NCI-H1092 treated with DMSO at 0.1 percent for 48 hours (cell line): ENCODE data around the gene TPRG1.
A peak's percentile ranks its signal among the peaks of the same experiment; 100 is the strongest.

Experiments
- DNase-seq: peaks from one replicate; lab custom pipeline; 2025; lab: John Stamatoyannopoulos, UW

Gene TPRG1

DNA sequence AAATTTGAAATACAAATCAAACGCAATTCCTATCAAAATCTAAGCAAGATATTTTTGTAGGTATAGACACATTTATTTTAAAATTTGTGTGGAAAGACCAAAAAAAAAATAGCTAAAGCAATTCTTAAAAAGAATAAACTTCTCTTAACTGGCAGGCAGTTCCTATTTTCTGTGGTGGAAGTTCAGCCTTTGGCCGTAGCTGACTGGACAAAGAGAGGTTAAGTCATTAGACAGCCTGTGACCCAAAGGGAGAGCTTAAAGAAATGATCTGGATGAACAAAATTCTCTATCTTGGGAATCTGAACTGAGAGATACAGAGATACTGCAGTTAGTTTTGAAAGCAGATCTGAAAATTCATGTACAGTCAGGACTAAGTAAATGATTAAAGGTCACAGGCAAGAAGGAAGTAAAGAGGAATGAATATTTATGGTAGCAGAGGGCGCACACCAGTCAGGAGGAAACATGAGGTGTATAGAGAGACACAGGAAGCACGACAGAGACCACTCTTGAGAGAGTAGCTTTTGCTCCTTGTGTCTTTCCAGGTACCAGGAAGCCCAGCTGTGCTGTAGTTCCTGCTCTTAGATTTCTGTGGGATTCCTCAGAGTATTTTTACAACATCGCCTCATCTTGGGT is 57.5 kb downstream of the TPRG1 start:
- DNase-seq: no peak

DNA sequence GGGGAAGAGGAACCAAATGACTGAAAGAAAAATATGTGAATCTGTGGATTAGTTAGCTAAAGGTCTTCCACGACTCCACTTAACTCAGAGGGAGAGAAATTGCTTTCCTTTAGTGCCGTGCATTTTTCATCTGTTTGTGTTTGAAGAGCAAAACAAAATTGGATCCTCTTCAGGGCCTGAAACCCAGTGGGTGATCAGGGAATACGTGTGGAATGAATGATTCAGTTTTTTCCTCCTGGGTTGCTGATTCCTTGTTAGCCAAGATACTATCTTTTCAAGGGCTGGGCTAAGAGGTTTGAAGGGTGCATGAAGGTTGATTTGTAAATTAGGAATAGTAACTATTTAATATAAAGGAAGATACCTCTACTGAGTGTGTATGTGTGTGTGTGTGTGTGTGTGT is 61.0 kb downstream of the TPRG1 start:
- no peak for DNase-seq

DNA sequence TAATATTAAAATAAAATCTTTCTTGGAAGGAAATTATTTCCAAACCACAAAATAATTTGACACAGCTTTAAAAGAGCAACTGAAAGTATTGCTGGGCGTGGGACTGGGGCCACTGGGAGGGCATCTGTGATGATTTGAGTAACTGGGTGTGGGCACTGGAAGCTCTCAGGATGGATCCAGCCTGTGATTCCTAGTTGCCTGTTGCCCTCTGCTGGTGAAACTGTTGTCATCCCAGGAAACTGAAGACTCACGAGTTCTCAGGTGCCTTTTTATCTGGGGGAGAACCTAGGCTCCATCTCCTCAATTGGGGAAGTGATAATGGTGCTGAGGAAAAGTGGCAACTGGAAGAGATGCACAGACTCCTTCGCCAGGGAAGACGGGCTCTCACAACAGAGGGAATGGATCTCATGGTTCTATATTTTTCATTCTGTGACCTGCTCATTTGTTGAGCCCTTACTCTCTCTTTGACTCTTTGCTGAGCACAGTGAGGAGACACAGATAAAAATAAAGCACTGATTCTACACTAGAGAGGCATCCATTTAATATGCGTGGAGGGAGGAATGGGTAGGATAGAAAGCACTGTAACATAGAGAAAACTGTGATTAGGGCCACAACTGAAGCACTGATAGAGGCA is 61.6 kb downstream of the TPRG1 start:
- DNase-seq: peak; percentile 49

DNA sequence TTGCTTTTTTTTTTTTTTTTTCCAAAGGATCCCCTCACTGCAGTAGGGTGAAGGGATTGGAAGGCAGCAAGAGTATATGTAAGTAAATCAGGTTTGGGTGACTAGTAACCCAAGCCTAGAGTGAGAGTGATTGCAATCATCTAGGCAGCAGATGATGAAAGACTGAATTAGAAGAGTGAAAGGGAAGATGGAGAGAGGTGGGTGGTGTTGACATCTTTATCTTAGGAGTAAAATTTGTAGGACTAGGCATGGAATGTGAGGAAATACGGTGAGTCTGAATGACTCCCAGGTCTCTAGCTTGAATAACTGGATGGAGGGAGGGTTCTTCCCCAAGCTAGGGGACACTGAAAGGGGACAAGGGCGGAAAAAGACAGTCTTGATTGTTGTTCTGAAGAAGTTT is 63.4 kb downstream of the TPRG1 start:
- DNase-seq: no peak

DNA sequence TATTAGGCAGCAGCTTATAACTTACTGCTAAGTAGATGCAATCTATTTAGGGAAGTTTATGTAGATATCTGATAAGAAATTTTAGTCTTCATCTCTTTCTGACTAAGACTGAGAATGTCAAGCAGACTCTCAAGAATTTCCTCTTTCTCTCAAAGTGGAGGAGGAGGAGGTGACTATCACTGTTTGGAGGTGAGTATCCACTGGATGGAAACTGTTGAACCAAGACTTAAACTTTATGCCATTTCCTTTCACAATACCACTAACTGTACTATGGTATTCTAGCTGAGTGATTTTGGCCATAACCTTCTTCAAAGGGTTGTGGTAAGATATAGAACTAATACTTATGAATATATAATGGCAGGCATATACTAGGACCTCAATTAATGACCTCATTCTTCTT is 64.6 kb downstream of the TPRG1 start:
- DNase-seq: no peak

DNA sequence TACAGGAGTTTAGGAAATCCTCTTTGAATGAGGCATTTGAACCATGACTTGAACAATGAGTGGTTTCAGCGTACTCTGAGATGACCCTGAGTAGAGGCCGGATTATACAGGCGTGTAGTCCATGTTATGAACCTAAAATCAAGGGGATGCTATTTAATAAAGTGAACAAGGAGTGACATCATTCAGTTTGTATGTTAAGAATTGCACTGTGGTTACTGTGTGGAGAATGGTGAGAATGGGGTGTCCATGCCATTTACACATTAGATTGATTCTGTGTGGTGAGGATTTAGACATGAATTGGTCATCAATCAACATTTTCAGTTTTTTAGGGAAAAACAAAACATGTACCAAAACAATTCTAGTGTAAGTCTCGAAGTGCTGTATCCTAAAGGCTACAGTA is 65.8 kb downstream of the TPRG1 start:
- DNase-seq: no peak

DNA sequence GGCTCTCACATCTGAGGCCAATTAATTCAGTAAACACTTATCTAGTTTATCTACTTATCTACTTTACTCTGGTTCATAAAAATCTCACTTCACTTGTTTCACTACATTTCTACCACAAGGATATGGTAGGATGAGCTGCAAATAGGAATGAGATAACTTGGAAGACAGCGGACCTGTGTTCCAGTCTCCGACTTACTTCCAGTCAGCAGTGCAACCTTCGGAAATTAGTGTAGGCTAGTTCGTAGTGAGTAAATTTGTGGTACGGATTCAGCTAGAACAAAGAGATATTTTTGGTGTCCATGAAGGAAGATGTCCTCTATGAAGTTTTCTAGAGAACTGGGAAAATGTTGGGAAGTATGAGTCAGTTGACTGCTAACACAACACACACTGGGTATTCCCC is 66.3 kb downstream of the TPRG1 start:
- no peak for DNase-seq

DNA sequence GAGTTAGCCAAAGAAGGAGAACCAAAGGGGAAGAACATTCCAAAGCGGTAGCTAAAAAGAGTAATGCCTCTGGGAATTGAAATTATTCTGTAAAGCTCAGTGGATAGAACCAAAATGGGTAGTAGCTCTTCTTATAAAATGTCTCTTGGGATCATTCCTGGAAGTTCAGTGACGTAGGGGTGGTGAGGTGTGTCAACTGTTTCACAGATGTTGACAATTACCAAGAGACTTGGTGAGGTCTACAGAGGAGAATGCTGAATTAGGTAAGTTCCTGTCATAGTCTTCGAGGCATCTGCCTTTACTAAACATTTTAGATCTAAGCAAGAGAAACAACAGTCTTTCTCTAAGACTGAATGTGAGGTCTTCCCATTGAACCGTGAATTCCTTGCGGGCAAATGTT is 67.8 kb downstream of the TPRG1 start:
- no peak for DNase-seq

DNA sequence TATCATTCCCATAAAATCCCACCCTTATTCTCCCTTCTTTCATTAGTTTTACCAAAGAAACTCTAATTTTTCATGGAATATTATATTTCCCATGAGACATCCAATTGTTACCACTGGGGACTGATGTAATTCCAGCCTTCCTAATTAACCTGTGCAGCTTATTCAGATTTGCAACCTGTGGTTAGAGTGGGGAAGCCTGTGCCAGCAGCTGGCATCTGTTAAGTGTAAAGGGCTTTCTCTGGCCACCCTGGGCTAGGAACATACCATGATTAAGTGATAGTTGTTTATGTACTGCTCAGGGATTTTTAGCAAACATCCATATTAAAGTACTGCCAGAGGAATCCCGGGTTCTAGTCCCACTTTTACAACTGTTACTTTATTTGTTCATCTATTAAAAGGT is 78.2 kb downstream of the TPRG1 start:
- DNase-seq: no peak

DNA sequence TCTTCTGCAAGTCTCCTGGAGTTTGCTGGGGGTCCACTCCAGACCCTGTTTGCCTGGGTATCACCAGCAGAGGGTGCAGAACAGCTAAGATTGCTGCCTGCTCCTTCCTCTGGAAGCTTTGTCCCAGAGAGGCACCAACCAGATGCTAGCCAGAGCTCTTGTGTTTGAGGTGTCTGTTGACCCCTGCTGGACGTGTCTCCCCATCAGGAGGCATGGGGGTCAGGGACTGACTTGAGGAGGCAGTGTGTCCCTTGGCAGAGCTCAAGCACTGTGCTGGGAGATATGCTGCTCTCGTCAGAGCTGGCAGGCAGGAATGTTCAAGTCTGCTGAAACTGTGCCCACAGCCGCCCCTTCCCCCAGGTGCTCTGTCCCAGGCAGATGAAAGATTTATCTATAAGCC is 86.5 kb downstream of the TPRG1 start:
- no peak for DNase-seq

DNA sequence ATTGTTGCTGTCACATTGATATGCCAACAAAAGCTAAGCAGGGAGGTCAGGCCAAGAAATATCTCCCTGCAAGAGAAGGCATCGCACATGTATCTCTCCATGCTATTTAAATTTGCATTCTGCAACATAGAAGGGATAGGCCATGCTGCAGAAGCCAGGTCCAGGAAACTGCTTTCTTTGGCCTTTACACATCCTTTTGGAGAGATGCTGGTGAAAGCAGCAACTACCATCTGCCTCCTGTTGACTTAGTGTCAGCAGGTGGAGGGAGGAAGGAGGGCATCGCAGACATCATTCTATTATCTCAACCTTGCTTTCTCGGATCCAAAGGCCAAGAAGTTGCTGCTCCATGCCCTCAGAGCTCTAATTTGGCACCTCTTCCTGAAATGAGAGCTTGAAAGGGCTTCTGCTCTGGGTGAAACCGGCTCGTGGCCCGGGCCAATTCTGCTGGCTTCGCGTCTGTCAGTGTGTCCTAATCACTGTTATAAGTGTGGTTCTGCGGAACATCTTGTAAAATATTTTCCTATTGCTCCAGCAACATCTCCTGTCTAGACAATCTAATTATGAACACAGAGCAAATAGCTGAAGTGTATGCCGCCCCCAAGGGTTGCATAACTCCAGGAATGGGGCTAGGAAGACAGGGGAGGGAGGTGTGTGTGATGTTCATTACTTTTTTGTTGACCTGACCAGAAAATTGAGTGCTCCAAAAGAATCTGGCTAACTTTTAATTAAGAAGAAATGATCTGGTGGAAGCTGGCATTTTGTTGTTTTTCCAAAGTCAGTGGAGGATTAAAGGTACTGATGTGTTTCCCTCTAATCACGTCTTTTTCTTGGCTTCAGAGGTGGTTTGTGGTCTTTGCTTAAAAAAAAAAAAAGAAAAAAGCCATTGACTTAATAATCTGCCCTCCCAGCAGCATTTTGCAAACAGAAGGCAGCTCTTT is 89.1 kb downstream of the TPRG1 start:
- no peak for DNase-seq

DNA sequence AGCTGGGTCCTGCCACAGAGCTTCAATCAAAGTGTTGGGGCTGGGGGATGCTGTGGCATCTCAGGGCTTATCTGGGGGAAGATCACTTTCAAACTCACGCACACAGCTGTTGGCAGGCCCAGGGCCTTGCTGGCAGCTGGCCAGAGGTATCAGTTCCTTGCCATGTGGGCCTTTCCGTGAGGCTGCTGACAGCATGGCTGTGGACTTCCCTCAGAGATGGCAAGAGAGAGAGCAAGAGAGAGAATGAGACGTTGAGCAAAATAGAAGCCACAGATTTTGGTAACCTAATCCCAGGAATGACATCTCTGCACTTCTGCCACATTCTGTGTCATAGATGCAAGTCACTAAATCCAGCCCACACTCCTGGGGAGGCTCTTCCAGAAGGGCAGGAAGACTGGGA is 91.0 kb downstream of the TPRG1 start:
- DNase-seq: no peak

DNA sequence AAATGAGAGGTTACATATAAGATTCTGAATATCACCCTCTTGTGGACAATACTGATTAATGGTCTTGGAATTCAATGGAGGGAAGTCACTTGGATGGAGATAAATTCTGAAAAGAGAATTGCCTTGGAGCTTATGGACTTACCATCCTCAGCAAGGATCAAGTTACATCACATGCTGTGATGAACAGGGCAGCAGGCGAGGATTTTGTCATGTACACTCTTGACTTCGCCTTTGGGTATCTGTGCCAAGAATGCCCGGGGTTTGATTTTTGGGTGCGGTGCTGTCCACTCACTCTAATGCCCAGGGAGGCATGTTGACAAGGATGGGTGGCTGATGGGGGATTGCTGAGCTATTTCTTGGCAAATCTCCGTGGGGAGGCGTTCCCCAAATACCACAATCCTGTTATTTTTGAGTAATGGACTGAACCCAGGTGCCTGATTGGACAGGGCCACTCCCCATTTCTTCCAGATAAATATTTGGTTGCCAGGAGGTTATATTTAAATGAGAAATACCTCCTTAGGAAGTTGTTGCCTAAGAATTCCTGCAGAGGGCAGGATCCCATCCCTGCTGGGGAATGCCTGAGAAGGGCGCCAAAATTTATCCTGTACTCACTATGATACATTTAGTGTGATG is 96.3 kb downstream of the TPRG1 start:
- no peak for DNase-seq

DNA sequence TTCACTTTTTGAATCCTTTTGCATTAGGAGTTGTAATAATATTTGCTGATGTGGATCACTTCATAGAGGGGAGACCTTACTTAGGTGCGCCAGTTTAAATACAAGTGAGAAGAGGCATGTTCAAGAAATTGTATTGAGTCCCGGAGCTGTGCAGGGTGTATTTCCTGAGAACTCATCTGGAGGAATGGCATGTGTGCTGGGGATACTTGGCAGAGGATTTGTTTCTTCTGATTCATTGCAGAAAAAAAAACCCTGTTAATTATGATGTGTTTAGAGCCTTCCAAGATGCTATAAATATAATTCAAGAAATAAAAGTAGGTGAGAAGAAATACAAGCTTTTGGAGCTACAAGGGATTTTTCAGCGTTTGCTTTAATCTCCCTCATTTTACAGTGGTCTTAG is 97.6 kb downstream of the TPRG1 start:
- DNase-seq: no peak

DNA sequence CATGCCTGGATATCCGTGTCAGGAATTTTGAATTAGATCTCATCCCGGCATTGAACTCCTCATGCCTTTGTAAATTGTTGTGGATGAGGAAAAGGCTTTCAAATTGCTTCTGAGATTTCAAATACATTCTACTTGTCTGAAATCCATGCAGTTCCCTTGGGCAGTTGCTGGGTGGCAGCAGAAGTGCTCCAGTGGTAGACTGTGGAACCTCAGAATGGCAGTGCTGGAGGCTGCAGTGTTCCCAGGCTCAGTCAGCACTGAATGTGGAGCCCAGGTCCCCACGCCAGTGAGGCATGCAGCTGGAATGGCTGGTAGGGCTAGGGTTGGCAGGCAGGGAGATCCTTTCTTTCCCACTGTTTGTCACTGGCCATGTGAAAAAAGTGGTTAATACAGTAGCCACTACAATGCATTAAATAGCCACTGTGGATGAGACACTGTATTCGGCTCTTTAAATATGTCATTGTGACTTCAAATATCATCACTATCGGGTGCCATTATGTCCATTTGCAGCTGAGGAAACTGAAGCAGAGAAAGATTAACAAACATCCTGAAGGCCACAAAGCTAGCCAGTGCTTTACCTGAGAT is 98.6 kb downstream of the TPRG1 start:
- peak; percentile 68 for DNase-seq

DNA sequence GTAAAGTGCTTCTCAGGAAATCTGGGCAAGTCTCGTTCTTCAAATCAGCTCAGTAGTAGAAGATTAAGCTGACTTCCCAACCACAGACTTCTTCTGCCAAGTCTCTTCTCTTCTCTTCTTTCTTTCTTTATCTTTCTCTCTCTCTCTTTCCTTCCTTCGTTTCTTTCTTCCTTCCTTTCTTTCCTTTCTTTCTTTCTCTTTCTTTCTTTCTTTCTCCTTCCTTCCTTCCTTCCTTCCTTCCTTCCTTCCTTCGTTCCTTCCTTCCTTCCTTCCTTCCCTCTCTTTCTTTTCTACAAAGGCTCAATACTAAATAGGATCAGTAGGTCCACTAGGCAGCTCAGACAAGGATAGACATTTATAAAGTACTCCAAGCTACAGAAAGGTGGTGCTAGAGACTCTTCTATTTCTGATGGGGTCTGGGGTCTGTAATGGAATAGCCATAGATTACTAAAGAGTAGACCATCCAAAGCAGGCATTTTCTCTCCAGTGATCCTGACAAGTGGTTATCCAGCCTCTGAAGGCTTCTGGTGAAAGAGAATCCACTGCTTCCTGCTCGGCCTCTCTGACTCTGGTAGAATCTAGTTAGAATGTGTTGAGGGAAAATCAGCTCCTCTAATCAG is 100.8 kb downstream of the TPRG1 start:
- DNase-seq: peak; percentile 86

DNA sequence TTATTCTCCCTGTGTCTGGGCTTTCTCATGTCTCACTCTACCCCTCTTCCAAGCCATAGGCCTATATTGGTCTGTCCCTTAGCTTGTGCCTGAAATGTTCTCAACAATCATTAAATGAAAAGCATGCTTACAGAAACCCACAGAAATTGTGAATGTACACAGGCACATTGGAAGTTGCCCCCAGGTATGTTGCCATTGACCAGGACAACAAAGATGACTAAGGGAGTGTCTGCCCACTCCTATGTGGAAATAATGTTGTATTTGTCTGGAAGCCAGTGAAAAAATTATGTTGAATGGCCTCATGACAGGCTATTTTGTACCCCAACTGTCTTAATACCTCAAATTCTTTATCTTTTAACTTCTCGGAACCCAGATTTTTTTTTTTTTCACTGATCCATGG is 102.0 kb downstream of the TPRG1 start:
- DNase-seq: no peak

DNA sequence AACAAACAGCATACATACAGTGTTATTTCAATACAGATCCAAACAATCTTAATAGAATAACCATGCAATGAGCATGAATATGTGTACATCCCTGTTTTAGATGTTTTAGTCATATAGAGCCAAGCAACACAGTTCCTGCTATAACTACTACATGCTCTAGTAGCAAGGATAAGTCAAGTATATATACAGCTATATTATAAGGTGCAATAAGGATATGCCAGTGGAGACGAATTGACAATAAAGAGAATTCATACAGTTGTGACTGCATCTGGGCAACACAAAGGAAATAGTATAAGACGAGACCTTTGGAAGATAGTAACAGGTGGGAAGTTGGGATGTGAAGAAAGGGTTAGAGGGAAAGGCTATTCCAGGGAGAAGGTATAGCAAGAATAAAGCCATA is 103.4 kb downstream of the TPRG1 start:
- no peak for DNase-seq

DNA sequence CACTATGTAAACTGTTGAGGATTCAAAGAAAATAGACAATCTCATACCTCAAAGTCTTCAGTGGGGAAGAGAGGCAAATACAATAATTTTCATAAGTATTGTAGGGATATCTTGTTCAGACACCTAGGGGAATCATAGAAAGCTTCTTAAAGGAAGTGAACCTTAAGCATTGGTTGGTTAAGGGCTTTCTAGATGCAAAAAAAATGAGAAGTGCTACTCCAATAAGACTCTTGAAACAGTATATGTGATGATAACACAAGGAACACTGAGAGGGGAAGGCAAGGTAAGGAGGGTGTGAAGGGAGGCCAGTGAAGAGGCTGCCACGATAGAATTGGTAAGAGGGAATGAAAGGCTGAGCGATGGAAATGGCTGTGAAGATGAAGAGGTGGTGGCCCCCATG is 104.1 kb downstream of the TPRG1 start:
- no peak for DNase-seq

DNA sequence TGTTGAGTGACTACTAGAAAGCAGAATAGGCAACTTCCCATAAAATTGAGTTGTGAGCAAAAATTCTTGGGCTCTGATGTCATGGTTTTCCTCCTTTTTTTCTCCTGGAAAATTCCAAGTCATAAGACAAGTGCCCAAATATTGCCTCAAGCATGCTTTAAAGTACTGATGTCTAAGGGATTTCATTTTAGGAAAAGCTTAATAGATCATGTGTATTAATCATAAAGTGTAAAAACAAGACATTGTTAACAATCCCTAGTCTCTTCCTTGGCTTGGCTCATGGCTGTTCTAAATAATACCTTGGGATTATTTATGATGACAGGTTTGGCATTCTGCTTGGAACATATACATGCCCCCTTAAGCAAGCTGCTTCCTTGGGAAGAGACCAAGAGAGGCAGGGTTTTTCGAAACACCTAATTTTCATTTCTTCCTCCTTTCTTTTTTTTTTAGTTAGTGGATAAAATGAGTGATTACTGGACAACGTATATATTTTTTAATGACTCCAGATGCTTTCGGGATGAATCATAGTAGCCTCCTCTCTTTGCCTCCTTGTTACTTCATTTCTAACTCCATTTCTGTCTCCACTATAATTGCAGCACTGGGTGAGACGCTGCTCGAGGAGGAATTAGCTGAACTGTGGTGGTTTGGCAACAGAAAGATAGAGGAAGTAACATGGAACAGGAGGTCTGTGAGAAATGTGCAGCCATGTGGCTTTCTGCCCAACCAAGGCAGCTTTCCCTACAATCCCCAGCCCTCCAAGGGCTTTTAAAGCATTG is 104.9 kb downstream of the TPRG1 start:
- DNase-seq: peak; percentile 51

DNA sequence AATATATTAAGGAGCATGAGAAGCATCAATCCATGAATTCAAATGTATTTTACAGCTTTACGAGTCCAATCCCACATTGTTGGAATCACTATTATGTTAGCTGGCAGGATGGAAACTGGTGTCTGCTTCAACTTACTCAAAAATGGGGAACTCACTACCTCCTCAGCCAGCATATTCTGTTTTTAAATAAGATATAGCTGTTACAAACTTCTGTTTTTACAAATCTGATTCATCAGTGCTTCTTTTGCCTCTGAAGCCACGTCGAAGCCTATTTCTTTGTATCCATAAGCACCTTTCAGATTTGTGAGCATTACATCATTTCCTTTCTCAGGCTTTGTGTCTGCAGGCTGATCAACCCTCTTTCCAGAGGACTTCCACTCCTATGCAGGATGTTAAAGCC is 105.9 kb downstream of the TPRG1 start:
- DNase-seq: no peak
